Neural cell (in vitro differentiated cells): ENCODE results near the gene SH3RF1. TPM values are rescaled to one million over a fixed set of nuclear protein-coding genes. Genes with fewer than 3 reads are reported as not detected.

Experiments
- H2AFZ ChIP-seq: fragments of 200-600, 300-800 bp; sonication (generic), shearing (Covaris generic); 2 replicates; pipeline ENCODE4 v1.6.0; 2014; ENCODE audit warnings: low read depth, mild to moderate bottlenecking, antibody characterized with exemption, low read length, moderate library complexity
- H3F3A ChIP-seq: fragments of 200-600 bp; shearing (Covaris generic); 2 replicates; pipeline ENCODE4 v1.6.1; 2016; ENCODE audit warnings: mild to moderate bottlenecking, moderate library complexity, mixed read lengths, antibody characterized with exemption, low read length; ENCODE audit not compliant: insufficient read depth, poor library complexity, severe bottlenecking
- H3K27ac ChIP-seq: fragments of 200-600, 300-800 bp; sonication (generic), shearing (Covaris generic); 2 replicates; pipeline ENCODE4 v1.5.1; 2014; ENCODE audit warnings: mild to moderate bottlenecking, low read length, moderate library complexity
- H3K27me3 ChIP-seq: fragments of 300-800, 200-600 bp; sonication (generic), shearing (Covaris generic); 2 replicates; pipeline ENCODE4 v1.6.0; 2014; ENCODE audit warnings: mild to moderate bottlenecking, low read depth, low read length, moderate library complexity; ENCODE audit not compliant: insufficient read depth
- H3K36me3 ChIP-seq: fragments of 300-800, 200-600 bp; sonication (generic), shearing (Covaris generic); 2 replicates; pipeline ENCODE4 v1.5.1; 2014; ENCODE audit warnings: mild to moderate bottlenecking, antibody characterized with exemption, low read length, moderate library complexity; ENCODE audit not compliant: insufficient read depth
- H3K4me2 ChIP-seq: fragments of 300-800, 200-600 bp; sonication (generic), shearing (Covaris generic); 2 replicates; pipeline ENCODE4 v1.6.0; 2014; ENCODE audit warnings: mild to moderate bottlenecking, low read length
- H3K4me3 ChIP-seq: fragments of 300-800, 200-600 bp; sonication (generic), shearing (Covaris generic); 2 replicates; pipeline ENCODE4 v1.5.1; 2014; ENCODE audit warnings: mild to moderate bottlenecking, low read length, moderate library complexity
- H3K79me2 ChIP-seq: fragments of 200-600 bp; shearing (Covaris generic); replicated peaks from 2 replicates; pipeline ENCODE4 v1.6.0; 2014; ENCODE audit warnings: mild to moderate bottlenecking, low read length, moderate library complexity; ENCODE audit not compliant: insufficient read depth
- H3K9ac ChIP-seq: fragments of 300-800, 200-600 bp; sonication (generic), shearing (Covaris generic); 2 replicates; pipeline ENCODE4 v1.6.1; 2016; ENCODE audit warnings: mild to moderate bottlenecking, low read length, mixed read lengths
- H3K9me2 ChIP-seq: fragments of 200-600 bp; shearing (Covaris generic); 2 replicates; pipeline ENCODE4 v1.6.1; 2016; ENCODE audit warnings: mild to moderate bottlenecking, low read length, mixed read lengths; ENCODE audit not compliant: insufficient read depth
- H3K9me3 ChIP-seq: fragments of 200-600, 300-800 bp; sonication (generic), shearing (Covaris generic); 2 replicates; pipeline ENCODE4 v1.6.1; 2016; ENCODE audit warnings: mild to moderate bottlenecking, mixed run types, low read length, moderate library complexity, mixed read lengths
- H4K20me1 ChIP-seq: fragments of 200-600 bp; shearing (Covaris generic); 2 replicates; pipeline ENCODE4 v1.6.1; 2016; ENCODE audit warnings: mild to moderate bottlenecking, mixed run types; ENCODE audit not compliant: insufficient read depth
- CTCF ChIP-seq: fragments of 450-650 bp; IDR thresholded peaks from 2 replicates; pipeline ENCODE4 v1.5.1; 2014; ENCODE audit warnings: antibody characterized with exemption, mild to moderate bottlenecking, moderate library complexity; ENCODE audit not compliant: poor library complexity, severe bottlenecking
- EP300 ChIP-seq: fragments of 450-650 bp; conservative IDR thresholded peaks from 2 replicates; pipeline ENCODE4 v1.6.1; 2014; ENCODE audit warnings: antibody characterized with exemption, mild to moderate bottlenecking, moderate library complexity; ENCODE audit not compliant: poor library complexity, severe bottlenecking
- EZH2 ChIP-seq: fragments of 200-600, 300-800 bp; shearing (Covaris generic), sonication (generic); IDR thresholded peaks from 2 replicates; pipeline ENCODE4 v1.6.1; 2014; ENCODE audit warnings: antibody characterized with exemption, low read length, borderline replicate concordance, mild to moderate bottlenecking; ENCODE audit not compliant: insufficient read depth, poor library complexity, severe bottlenecking
- MXI1 ChIP-seq: fragments of 450-650 bp; conservative IDR thresholded peaks from 2 replicates; pipeline ENCODE4 v1.6.1; 2014; ENCODE audit warnings: antibody characterized with exemption, mild to moderate bottlenecking; ENCODE audit not compliant: poor library complexity, severe bottlenecking
- POLR2AphosphoS5 ChIP-seq: IDR thresholded peaks from 2 replicates; pipeline ENCODE4 v1.6.1; 2012
- RAD21 ChIP-seq: fragments of 450-650 bp; conservative IDR thresholded peaks from 2 replicates; pipeline ENCODE4 v1.6.1; 2014; ENCODE audit warnings: antibody characterized with exemption, mild to moderate bottlenecking, moderate library complexity
- SMC3 ChIP-seq: fragments of 450-650 bp; conservative IDR thresholded peaks from 2 replicates; pipeline ENCODE4 v1.6.1; 2014; ENCODE audit warnings: antibody characterized with exemption, mild to moderate bottlenecking, moderate library complexity; ENCODE audit not compliant: poor library complexity
- TAF1 ChIP-seq: IDR thresholded peaks from 2 replicates; pipeline ENCODE4 v1.6.1; 2012; ENCODE audit warnings: low read depth
- polyA plus RNA-seq: library from polyadenylated mRNA; depleted of rRNA; stranded (reverse); fragments of >200 nt; gene quantifications from 2 replicates; pipeline ENCODE4 v1.2.3, GENCODE V29; 2014
- TF ChIP-seq, protein P1 (sequence below): IDR thresholded peaks from 2 replicates; pipeline ENCODE4 v1.6.1; 2012; ENCODE audit warnings: borderline replicate concordance

The SH3RF1 gene
- polyA plus RNA-seq, 1 donor from 2014 or later = 3.1 TPM

DNA sequence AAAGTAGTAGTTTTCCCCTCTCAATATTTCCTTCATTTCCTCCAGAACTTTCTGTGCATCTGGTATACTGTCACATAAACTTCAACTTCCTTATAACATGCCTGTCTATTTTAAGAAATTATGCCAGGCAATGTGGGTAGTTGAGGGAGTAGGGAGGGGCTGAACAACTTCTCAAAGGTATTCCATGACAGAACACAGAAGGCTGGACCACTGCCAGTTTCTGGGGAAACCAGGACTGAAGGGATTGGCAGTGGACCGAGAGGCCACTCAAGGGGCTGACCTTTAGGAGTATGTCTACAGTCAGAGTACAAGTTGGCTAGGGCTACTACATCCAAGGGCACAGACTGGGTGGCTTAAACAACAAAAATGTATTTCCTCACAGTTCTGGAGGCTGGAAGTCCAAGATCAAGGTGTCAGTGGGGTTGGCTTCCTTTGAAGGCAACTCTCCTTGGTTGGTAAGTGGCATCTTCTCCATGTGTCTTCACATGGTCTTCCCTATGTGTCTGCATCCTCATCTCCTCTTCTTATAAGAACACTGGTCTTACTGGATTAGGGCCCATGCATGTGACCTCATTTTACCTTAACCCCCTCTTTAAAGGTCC lies 6.9 kb downstream of the SH3RF1 start:
- Histone ChIP-seq H3K4me3 (no peak overlapping the region), H3K36me3 (no peaks in the 10 kb centered on the region), H2AFZ (no peak overlapping the region), H3F3A (no peaks in the 10 kb centered on the region), H3K9me2 (no peaks in the 10 kb centered on the region), H3K27ac (no peak overlapping the region), H3K27me3 (no peaks in the 10 kb centered on the region), H4K20me1 (no peaks in the 10 kb centered on the region), H3K4me2 (no peak overlapping the region), H3K79me2 (peaks cover 93% of the 10 kb centered on the region), H3K9me3 (no peaks in the 10 kb centered on the region), H3K9ac (no peak overlapping the region)
- TF ChIP-seq, protein P1, sequence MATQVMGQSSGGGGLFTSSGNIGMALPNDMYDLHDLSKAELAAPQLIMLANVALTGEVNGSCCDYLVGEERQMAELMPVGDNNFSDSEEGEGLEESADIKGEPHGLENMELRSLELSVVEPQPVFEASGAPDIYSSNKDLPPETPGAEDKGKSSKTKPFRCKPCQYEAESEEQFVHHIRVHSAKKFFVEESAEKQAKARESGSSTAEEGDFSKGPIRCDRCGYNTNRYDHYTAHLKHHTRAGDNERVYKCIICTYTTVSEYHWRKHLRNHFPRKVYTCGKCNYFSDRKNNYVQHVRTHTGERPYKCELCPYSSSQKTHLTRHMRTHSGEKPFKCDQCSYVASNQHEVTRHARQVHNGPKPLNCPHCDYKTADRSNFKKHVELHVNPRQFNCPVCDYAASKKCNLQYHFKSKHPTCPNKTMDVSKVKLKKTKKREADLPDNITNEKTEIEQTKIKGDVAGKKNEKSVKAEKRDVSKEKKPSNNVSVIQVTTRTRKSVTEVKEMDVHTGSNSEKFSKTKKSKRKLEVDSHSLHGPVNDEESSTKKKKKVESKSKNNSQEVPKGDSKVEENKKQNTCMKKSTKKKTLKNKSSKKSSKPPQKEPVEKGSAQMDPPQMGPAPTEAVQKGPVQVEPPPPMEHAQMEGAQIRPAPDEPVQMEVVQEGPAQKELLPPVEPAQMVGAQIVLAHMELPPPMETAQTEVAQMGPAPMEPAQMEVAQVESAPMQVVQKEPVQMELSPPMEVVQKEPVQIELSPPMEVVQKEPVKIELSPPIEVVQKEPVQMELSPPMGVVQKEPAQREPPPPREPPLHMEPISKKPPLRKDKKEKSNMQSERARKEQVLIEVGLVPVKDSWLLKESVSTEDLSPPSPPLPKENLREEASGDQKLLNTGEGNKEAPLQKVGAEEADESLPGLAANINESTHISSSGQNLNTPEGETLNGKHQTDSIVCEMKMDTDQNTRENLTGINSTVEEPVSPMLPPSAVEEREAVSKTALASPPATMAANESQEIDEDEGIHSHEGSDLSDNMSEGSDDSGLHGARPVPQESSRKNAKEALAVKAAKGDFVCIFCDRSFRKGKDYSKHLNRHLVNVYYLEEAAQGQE = no peak
- no peak for TF ChIP-seq TAF1
- TF ChIP-seq CTCF = no peak
- TF ChIP-seq EP300 = no peak
- no peak for TF ChIP-seq MXI1
- no peak for TF ChIP-seq SMC3
- TF ChIP-seq EZH2 = no peak
- TF ChIP-seq POLR2AphosphoS5 = no peak
- no peak for TF ChIP-seq RAD21

DNA sequence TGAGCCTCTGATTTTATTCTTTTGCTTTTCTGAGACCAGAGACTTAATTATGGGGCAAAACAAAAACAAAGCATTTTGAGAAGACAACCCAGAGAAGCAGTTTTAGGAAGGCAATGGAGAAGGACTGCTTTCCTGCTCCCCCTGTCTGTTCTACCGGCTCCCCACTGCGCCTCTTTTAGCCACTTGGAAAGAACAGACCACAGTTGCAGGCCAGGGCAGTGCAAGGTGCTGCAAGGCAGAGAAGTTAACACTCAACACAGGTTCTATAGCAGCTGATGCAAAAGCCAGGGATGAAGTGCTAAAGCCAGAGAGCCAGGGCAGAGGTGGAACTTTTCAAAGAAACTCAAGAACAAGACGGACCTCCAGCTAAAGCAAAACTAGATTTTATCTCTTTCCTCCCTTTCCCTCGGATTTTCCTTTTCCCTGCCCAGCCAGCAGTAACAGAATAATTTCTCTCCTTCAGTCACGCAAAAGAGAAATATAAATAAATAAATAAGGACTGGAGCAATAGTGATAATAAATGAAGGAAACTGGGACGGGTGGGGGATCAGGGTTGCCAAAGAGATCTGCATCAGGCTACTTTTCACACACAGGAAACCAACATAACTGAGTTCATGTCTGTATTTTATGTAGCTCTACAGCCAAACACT lies 10.4 kb downstream of the SH3RF1 start:
- H2AFZ ChIP-seq = no peak overlapping the region
- H3K79me2 ChIP-seq = peaks cover 72% of the 10 kb centered on the region
- no peak overlapping the region for H3K9ac ChIP-seq
- H3K9me2 ChIP-seq = no peaks in the 10 kb centered on the region
- no peaks in the 10 kb centered on the region for H3K36me3 ChIP-seq
- H3F3A ChIP-seq = no peaks in the 10 kb centered on the region
- TF ChIP-seq POLR2AphosphoS5 (no peak), CTCF (no peak), TAF1 (no peak), RAD21 (no peak)
- TF ChIP-seq, protein P1 = no peak
- no peak overlapping the region for H3K4me3 ChIP-seq
- no peak overlapping the region for H3K27ac ChIP-seq
- no peaks in the 10 kb centered on the region for H4K20me1 ChIP-seq
- no peaks in the 10 kb centered on the region for H3K27me3 ChIP-seq
- H3K9me3 ChIP-seq = no peaks in the 10 kb centered on the region
- no peak overlapping the region for H3K4me2 ChIP-seq
